Kidney epithelial cell (primary cell): ENCODE data around the gene PROCA1. TPM values are rescaled to one million over a fixed set of nuclear protein-coding genes. Genes with fewer than 3 reads are reported as not detected.
A peak's percentile ranks its signal among the peaks of the same experiment; 100 is the strongest.

Experiments used
- DNase-seq: peaks from one replicate; pipeline ENCODE4 v3.0.0-alpha.2; 2010; ENCODE audit warnings: low read depth
- H3K27me3 ChIP-seq: 2 replicates; pipeline ENCODE4 v1.6.0; 2011; ENCODE audit warnings: low read length; ENCODE audit not compliant: control insufficient read depth, insufficient read depth
- H3K36me3 ChIP-seq: 2 replicates; pipeline ENCODE4 v1.5.1; 2011; ENCODE audit warnings: low read length; ENCODE audit not compliant: control insufficient read depth, insufficient read depth
- H3K4me3 ChIP-seq: 2 replicates; pipeline ENCODE4 v1.5.1; 2011; ENCODE audit warnings: low read depth, mild to moderate bottlenecking, control low read depth, low read length
- CTCF ChIP-seq: IDR thresholded peaks from 2 replicates; pipeline ENCODE4 v1.5.1; 2011; ENCODE audit warnings: mild to moderate bottlenecking, moderate library complexity, low read length, control low read depth, inconsistent platforms; ENCODE audit not compliant: insufficient read depth, poor library complexity, severe bottlenecking
- total RNA-seq: library from RNA; depleted of rRNA; stranded (reverse); fragments of >200 nt; gene quantifications from 2 replicates; pipeline ENCODE4 v1.2.3, GENCODE V29; 2015

The PROCA1 gene, protein sequence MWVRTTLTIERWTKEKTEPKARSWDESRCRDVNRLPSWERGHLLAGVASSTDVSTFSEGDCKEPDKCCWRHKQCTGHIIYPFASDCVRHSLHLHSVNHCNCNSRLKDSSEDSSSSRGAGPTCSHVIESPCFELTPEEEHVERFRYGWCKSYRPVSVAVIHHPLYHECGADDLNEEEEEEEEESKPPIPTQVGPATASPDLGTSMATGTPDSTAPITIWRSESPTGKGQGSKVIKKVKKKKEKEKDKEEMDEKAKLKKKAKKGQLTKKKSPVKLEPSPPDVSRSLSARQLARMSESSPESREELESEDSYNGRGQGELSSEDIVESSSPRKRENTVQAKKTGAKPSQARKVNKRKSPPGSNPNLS
- total RNA-seq, result 0.58 and 3.7 TPM in 2 replicates

DNA sequence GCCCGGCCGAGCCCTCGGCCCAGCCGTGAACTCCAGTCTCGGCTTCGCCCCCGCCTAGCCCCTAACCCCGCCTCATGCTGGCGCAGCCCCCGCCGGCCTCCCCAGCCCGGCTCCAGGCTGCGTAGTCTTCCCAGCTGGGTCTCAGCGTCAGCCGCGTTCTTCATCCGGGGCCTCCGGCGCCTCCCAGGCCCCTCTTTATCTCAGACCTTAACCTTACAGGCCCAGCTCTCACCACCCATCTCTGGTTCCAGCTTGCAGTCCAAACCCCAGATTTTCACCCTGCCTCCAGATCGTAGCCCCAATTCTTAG, at the start of gene PROCA1:
Gene PROCA1 (minus strand): TSS at position 166 of the 309 bp plus-strand sequence. CDS start 228 bp downstream, outside the sequence.
- no peak for DNase-seq
- H3K36me3 ChIP-seq, result peaks cover 9% of the 10 kb centered on the region
- TF ChIP-seq CTCF, result no peak
- H3K27me3 ChIP-seq, result no peaks in the 10 kb centered on the region
- peak within 1 kb of the TSS; percentile 47 for H3K4me3 ChIP-seq

DNA sequence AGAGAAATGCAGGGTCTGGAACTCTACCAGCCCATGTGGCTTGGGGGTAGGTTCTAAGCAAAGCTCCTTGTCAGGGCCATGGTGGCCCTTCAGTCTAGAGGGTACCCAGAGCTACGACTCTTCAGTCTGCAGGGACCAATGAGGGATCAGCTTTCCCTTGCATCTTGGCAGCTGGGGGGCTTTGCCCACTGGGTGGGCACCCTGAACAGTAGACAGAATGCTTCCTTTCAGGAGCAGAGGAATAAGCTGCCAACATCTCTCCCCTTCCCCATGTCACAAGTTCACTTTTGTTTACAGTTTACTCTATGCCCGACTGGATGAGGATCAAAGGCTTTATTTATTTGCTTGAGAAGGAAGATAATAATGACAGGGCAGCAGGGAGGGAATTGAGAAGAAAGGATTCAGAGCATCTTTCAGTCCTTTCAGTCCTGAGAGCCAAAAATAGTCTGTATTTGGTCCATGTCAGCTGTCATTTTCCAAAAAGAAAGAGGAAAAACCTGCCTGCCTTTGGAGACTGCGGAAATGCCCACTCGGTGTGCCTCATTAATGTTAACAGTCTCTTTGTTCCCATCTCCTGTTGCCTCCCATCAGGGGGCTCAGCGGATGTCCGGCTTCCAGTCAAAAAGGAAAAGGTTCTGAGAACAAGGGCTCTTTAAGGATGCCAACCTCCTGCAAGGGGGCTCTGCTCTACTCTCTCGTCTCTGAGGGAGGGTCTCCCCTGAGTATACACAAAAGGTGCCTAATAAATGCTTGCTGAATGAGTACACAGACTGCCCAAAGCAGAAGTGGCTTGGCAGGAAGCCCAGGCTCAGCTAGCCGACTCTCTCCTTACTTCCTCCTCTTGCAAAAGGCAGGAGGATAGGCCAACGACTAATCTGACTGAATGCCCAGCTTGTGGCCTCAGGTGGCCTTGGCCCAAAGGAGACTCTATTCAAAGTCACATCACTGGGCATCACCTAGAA, 49.2 kb upstream of the PROCA1 start:
- no peak for DNase-seq
- peaks cover 2% of the 10 kb centered on the region for H3K36me3 ChIP-seq

DNA sequence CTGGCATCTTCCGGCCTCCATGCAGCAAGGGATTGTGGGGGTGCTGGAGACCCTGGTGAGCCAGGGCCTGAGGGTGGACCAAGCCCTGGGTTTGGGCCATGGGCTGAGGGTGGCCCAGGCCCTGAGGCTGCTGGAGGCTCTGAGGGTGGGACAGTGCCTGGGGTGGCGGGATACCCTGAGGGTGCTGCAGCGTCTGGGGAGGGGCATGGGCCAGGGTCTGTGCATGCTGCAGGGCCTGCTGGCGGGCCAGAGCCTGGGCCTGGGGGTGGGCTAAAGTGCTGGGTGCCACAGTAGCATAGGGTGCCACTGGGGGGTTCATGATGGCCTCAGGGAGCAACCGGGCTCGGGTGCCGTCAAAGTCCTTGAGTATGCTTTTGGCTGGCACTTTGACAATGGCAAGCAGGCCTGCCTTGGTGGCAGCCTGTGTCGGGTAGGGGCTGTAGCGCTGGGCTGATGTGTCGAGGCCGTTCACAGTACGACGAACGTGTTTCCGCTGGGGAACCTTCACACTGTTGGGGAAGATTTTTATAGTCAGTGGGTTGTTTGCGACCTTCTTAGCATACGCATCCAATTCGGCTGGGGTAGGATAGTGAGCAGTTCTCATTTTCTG, 47.7 kb upstream of the PROCA1 start:
- no peak for DNase-seq
- H3K27me3 ChIP-seq, result no peaks in the 10 kb centered on the region
- TF ChIP-seq CTCF, result no peak
- H3K4me3 ChIP-seq, result no peak overlapping the region
- peaks cover 2% of the 10 kb centered on the region for H3K36me3 ChIP-seq

More for the DNA sequence above, 49.2 kb upstream of the PROCA1 start:
- Histone ChIP-seq H3K4me3 (no peak overlapping the region), H3K27me3 (no peaks in the 10 kb centered on the region)
- TF ChIP-seq CTCF, result no peak

- H3K36me3 ChIP-seq, result peaks cover 2% of the 10 kb centered on the region
- H3K27me3 ChIP-seq, result no peaks in the 10 kb centered on the region
- no peak overlapping the region for H3K4me3 ChIP-seq
- TF ChIP-seq CTCF, result no peak
- DNase-seq, result no peak
These were observed 46.9 kb upstream of the PROCA1 start for GRCh38 chr17:28758411-28759121.

GRCh38 chr17:28756049-28756804, 44.5 kb upstream of the PROCA1 start:
- no peak for DNase-seq
- H3K36me3 ChIP-seq, result peaks cover 2% of the 10 kb centered on the region

More at GRCh38 chr17:28756049-28756804, 44.5 kb upstream of the PROCA1 start:
- H3K4me3 ChIP-seq, result no peak overlapping the region
- TF ChIP-seq CTCF, result no peak
- no peaks in the 10 kb centered on the region for H3K27me3 ChIP-seq
